HG02571 (cell line): Measurements from ENCODE around the gene MTREX.

Experiments
- ATAC-seq: cut with Tn5 transposase; IDR thresholded peaks from one replicate; pipeline ENCODE4 v1.9.1; 2021; ENCODE audit warnings: mild to moderate bottlenecking, moderate library complexity; ENCODE audit not compliant: unreplicated experiment

Gene MTREX

DNA sequence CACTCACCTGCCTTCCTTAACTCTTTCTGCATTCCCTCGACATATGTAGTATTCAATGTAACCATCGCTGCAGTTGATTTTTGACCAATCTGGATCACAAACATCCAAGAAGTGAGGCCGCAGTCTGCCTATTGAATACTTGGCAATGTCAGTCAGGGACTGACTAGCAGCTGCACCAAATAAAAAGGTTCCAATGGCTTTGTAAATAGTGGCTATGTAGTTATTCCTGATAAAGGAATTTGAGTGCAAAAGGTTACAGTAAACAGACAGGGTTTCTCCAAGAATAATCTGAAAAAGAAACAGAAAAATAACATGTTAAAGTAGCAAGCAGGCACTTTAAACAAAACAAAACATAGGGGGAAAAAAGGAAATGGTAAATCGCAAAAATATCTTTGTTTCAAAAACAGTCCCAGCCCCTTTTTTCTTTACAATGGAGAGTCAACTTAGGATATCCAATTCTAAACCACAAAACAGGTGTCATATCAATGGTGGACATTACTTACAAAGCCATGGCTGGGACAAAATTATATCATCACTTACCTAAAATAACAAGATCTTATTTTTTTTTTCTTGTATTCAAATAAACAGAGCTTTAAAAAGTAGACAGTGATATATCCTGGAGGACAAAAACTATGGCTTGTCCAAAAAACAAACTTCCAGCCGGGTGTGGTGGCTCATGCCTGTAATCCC is 160.2 kb downstream of the MTREX start:
- no peak for ATAC-seq

GRCh38 chr5:55469839-55470238 is 162.1 kb downstream of the MTREX start:
- ATAC-seq, result no peak

GRCh38 chr5:55470282-55470681 is 162.5 kb downstream of the MTREX start:
- ATAC-seq, result no peak

- no peak for ATAC-seq
These were observed 163.7 kb downstream of the MTREX start for GRCh38 chr5:55471468-55471867.

GRCh38 chr5:55472642-55473041 is 164.9 kb downstream of the MTREX start:
- ATAC-seq, result no peak
